ENCODE data around the gene CYP27C1. TPM values are rescaled to one million over a fixed set of nuclear protein-coding genes. Genes with fewer than 3 reads are reported as not detected.

CYP27C1 gene
- total RNA-seq, 1 experiment from 2014 or later: not detected

- TF ChIP-seq EZH2phosphoT487 (IDR thresholded peaks at IDR 0.05; ENCODE audit: borderline replicate concordance) (no peak), SIN3A (IDR thresholded peaks at IDR 0.05; ENCODE audit: low read depth) (no peak), ATF3 (IDR thresholded peaks at IDR 0.05) (no peak)
Measured at GRCh38 chr2:127170021-127170420, 50.1 kb downstream of the CYP27C1 start (continued).

GRCh38 chr2:127169066-127169660 is 50.9 kb downstream of the CYP27C1 start:
- Histone ChIP-seq H3K9ac (ENCODE audit: low read length) (no peak overlapping the region), H3K27ac (ENCODE audit: low read depth, low read length) (no peak overlapping the region), H3K4me1 (ENCODE audit: control insufficient read depth in 1 of 2, insufficient read depth in 2 of 2, low read length in 2 of 2) (no peaks in the 10 kb centered on the region), H3K79me2 (ENCODE audit: insufficient read depth, low read length) (no peaks in the 10 kb centered on the region), H4K20me1 (ENCODE audit: insufficient read depth) (no peaks in the 10 kb centered on the region), H3K27me3 (ENCODE audit: insufficient read depth, low read length) (no peaks in the 10 kb centered on the region), H3K9me2 (ENCODE audit: insufficient read depth) (no peaks in the 10 kb centered on the region), H3K4me2 (ENCODE audit: low read length) (no peak overlapping the region), H3K4me3 (replicated peaks in 1 of 2; ENCODE audit: low read depth in 1 of 2, low read length in 2 of 2) (no peak overlapping the region), H3K36me3 (ENCODE audit: control insufficient read depth in 1 of 2, insufficient read depth in 2 of 2, low read length in 2 of 2) (no peaks in the 10 kb centered on the region), H2AFZ (ENCODE audit: low read depth, low read length, poor library complexity, severe bottlenecking) (no peak overlapping the region), H3K9me3 (ENCODE audit: control insufficient read depth in 1 of 2, insufficient read depth in 1 of 2, low read depth in 1 of 2, low read length in 2 of 2) (no peaks in the 10 kb centered on the region)
- ChIA-PET RAD21 (ENCODE audit: low non-redundant PET in 1 of 2, low total read pairs in 2 of 2, uncharacterized antibody in 2 of 2, unreplicated experiment in 2 of 2) (no interaction called here), POLR2A (no interaction called here), CTCF (no interaction called here)
- no peak for TF ChIP-seq ZFX (IDR thresholded peaks at IDR 0.05)
- TF ChIP-seq CEBPB (IDR thresholded peaks at IDR 0.05; ENCODE audit: low read depth): no peak
- no peak for TF ChIP-seq EGR1 (IDR thresholded peaks at IDR 0.05; ENCODE audit: low read depth)
- TF ChIP-seq ZBTB33 (IDR thresholded peaks at IDR 0.05; ENCODE audit: extremely low read depth, insufficient replicate concordance, low read length): no peak
- TF ChIP-seq YY1 (IDR thresholded peaks at IDR 0.05; ENCODE audit: extremely low read depth, insufficient replicate concordance, low read depth, low read length): no peak
- no peak for TF ChIP-seq SRF (IDR thresholded peaks at IDR 0.05; ENCODE audit: low read depth)
- no peak for DNase-seq (ENCODE audit: low read depth, low spot score)
- no peak for ATAC-seq
- no TSS peak for BruUV-seq (replicated peaks)
- intact Hi-C loops (cut with micrococcal nuclease): no loop called here
